Measurements from ENCODE around the gene STK39. TPM values are rescaled to one million over a fixed set of nuclear protein-coding genes. Genes with fewer than 3 reads are reported as not detected.

The STK39 gene
- total RNA-seq, 1 experiment from 2014 or later, result 22.1 TPM

- Mint-ChIP-seq H3K36me3 (ENCODE audit: insufficient read depth in 1 of 3, low read depth in 3 of 3) (no peaks in the 10 kb centered on the region), H3K4me1 (peaks cover 0 to 6% of the 10 kb centered on the region in 2 experiments; a peak in 2 of 4 replicates), H3K27ac (no peak overlapping the region), H3K27me3 (ENCODE audit: low read depth) (no peaks in the 10 kb centered on the region), H3K4me3 (no peak overlapping the region), H3K9me3 (no peaks in the 10 kb centered on the region)
- WGBS (ENCODE audit: extremely low coverage, insufficient read length, low lambda C conversion rate), result no CpG with 5 or more reads among the region's 2 CpGs
- H2BK120ac ChIP-seq (ENCODE audit: low read depth, low read length, poor library complexity, severe bottlenecking), result no peak overlapping the region
- H3K4me1 ChIP-seq (ENCODE audit: insufficient read depth, low read length), result no peaks in the 10 kb centered on the region
- no peaks in the 10 kb centered on the region for H3K23me2 ChIP-seq (ENCODE audit: insufficient read length, low read depth, low read length, poor library complexity, severe bottlenecking)
- H3T11ph ChIP-seq (ENCODE audit: low read length), result no peak overlapping the region
- H2BK20ac ChIP-seq (ENCODE audit: low read depth, low read length, poor library complexity, severe bottlenecking), result no peak overlapping the region
- no peaks in the 10 kb centered on the region for H3K79me2 ChIP-seq (ENCODE audit: insufficient read depth, low read length)
- no peak overlapping the region for H2BK15ac ChIP-seq (ENCODE audit: low read depth, low read length)
- no peak overlapping the region for H3K23ac ChIP-seq (ENCODE audit: insufficient read length, low read depth, low read length)
- no peak overlapping the region for H4K8ac ChIP-seq (replicated peaks; ENCODE audit: insufficient read length, low read depth, low read length)
- no peak overlapping the region for H2BK5ac ChIP-seq (ENCODE audit: insufficient read length, low read length)
- H3K14ac ChIP-seq (ENCODE audit: insufficient read depth, low read length), result no peak overlapping the region
- H3K4ac ChIP-seq (ENCODE audit: low read depth, low read length), result no peak overlapping the region
- H2BK12ac ChIP-seq (ENCODE audit: insufficient read length, low read depth, low read length), result no peak overlapping the region
- H3K56ac ChIP-seq (ENCODE audit: insufficient read length, low read depth, low read length), result no peak overlapping the region
- H2AFZ ChIP-seq (ENCODE audit: low read length), result no peak overlapping the region
- H3K9me3 ChIP-seq (ENCODE audit: control insufficient read depth, low read depth, low read length), result no peaks in the 10 kb centered on the region
- H3K4me2 ChIP-seq (ENCODE audit: insufficient read depth, insufficient read length, low read length), result no peak overlapping the region
- H3K27ac ChIP-seq (ENCODE audit: insufficient read length, low read depth, low read length), result no peak overlapping the region
- H4K5ac ChIP-seq (ENCODE audit: insufficient read length, low read depth, low read length), result no peak overlapping the region
- H3K9ac ChIP-seq (ENCODE audit: extremely low read depth, insufficient read length, low read length), result no peak overlapping the region
- no peaks in the 10 kb centered on the region for H3K79me1 ChIP-seq (ENCODE audit: insufficient read depth, low read depth, low read length, poor library complexity, severe bottlenecking)
- TF ChIP-seq, protein P1, sequence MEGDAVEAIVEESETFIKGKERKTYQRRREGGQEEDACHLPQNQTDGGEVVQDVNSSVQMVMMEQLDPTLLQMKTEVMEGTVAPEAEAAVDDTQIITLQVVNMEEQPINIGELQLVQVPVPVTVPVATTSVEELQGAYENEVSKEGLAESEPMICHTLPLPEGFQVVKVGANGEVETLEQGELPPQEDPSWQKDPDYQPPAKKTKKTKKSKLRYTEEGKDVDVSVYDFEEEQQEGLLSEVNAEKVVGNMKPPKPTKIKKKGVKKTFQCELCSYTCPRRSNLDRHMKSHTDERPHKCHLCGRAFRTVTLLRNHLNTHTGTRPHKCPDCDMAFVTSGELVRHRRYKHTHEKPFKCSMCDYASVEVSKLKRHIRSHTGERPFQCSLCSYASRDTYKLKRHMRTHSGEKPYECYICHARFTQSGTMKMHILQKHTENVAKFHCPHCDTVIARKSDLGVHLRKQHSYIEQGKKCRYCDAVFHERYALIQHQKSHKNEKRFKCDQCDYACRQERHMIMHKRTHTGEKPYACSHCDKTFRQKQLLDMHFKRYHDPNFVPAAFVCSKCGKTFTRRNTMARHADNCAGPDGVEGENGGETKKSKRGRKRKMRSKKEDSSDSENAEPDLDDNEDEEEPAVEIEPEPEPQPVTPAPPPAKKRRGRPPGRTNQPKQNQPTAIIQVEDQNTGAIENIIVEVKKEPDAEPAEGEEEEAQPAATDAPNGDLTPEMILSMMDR (conservative IDR thresholded peaks at IDR 0.05), result no peak
- no peak for DNase-seq
- H3K18ac ChIP-seq (ENCODE audit: insufficient read length, low read depth, low read length), result no peak overlapping the region
- H2AK5ac ChIP-seq (ENCODE audit: insufficient read length, low read length), result no peak overlapping the region
- H3K27me3 ChIP-seq (ENCODE audit: insufficient read depth, low read length), result no peaks in the 10 kb centered on the region
- no peak overlapping the region for H4K91ac ChIP-seq (ENCODE audit: insufficient read length, low read depth, low read length)
- H4K20me1 ChIP-seq (ENCODE audit: control insufficient read depth, insufficient read depth, insufficient read length), result no peaks in the 10 kb centered on the region
These were observed 321.6 kb downstream of the STK39 start for GRCh38 chr2:167925758-167926157.
